BLaER1 (cell line): ENCODE data around the gene C11orf68.
A peak's percentile ranks its signal among the peaks of the same experiment; 100 is the strongest.

Experiments used
- H3K27ac ChIP-seq: shearing (Covaris generic); formaldehyde crosslinking; 2 replicates; pipeline ENCODE4 v1.8.1; 2022
- H3K27me3 ChIP-seq: shearing (Covaris generic); formaldehyde crosslinking; 2 replicates; pipeline ENCODE4 v1.8.1; 2022
- H3K36me3 ChIP-seq: shearing (Covaris generic); formaldehyde crosslinking; 2 replicates; pipeline ENCODE4 v1.8.1; 2022
- H3K4me1 ChIP-seq: shearing (Covaris generic); formaldehyde crosslinking; 2 replicates; pipeline ENCODE4 v1.8.1; 2022
- H3K4me2 ChIP-seq: shearing (Covaris generic); formaldehyde crosslinking; 2 replicates; pipeline ENCODE4 v1.8.1; 2022
- H3K4me3 ChIP-seq: shearing (Covaris generic); formaldehyde crosslinking; 2 replicates; pipeline ENCODE4 v1.8.1; 2022
- H3K9ac ChIP-seq: shearing (Covaris generic); formaldehyde crosslinking; 2 replicates; pipeline ENCODE4 v1.8.1; 2022
- H3K9me3 ChIP-seq: shearing (Covaris generic); formaldehyde crosslinking; 2 replicates; pipeline ENCODE4 v1.8.1; 2022
- H4K20me1 ChIP-seq: shearing (Covaris generic); formaldehyde crosslinking; 2 replicates; pipeline ENCODE4 v1.8.1; 2022
- Cebpa-rat ChIP-seq: shearing (Covaris generic); IDR thresholded peaks from 2 replicates; pipeline ENCODE4 v1.8.1; 2022

The C11orf68 gene

GRCh38 chr11:65879617-65880016 lies 39.2 kb downstream of the C11orf68 start, which contains the start of gene CTSW:
CTSW (plus strand) TSS chr11:65879837; CDS start chr11:65879855, 18 bp downstream.
- no peak within 1 kb of the TSS for H3K4me3 ChIP-seq
- TF ChIP-seq Cebpa-rat: no peak

GRCh38 chr11:65873318-65874156 lies 45.3 kb downstream of the C11orf68 start:
- Histone ChIP-seq H3K36me3 (peaks cover under 1% of the 10 kb centered on the region; the same call in 1 of the 2 replicates), H3K4me2 (peak overlapping the region; percentile 92), H3K9me3 (no peaks in the 10 kb centered on the region), H3K9ac (peak overlapping the region; percentile 56), H3K27ac (peak overlapping the region; percentile 42; the same call in 1 of the 2 replicates), H3K27me3 (peaks cover 31% of the 10 kb centered on the region), H3K4me3 (peak overlapping the region; percentile 64), H3K4me1 (peaks cover 48% of the 10 kb centered on the region), H4K20me1 (peaks cover 35% of the 10 kb centered on the region)
- no peak for TF ChIP-seq Cebpa-rat

More at GRCh38 chr11:65879617-65880016, 39.2 kb downstream of the C11orf68 start, which contains the start of gene CTSW:
- Histone ChIP-seq H3K27me3 (no peaks in the 10 kb centered on the region), H3K9ac (no peak within 1 kb of the TSS), H3K9me3 (no peaks in the 10 kb centered on the region), H4K20me1 (peaks cover 9% of the 10 kb centered on the region), H3K27ac (0 out of 2 replicates have a peak within 1 kb of the TSS, but pooled peaks have one; percentile 22), H3K4me2 (peak within 1 kb of the TSS; percentile 79), H3K4me1 (peaks cover 37% of the 10 kb centered on the region), H3K36me3 (peaks cover 31% of the 10 kb centered on the region)

- H3K4me2 ChIP-seq: peak within 1 kb of the TSS; percentile 92
- peaks cover 36% of the 10 kb centered on the region for H3K27me3 ChIP-seq
- peak within 1 kb of the TSS; percentile 42; the same call in 1 of the 2 replicates for H3K27ac ChIP-seq
- H4K20me1 ChIP-seq: peaks cover 43% of the 10 kb centered on the region
- H3K9ac ChIP-seq: peak within 1 kb of the TSS; percentile 56
- H3K4me3 ChIP-seq: peak within 1 kb of the TSS; percentile 64
- TF ChIP-seq Cebpa-rat: no peak
- peaks cover 8% of the 10 kb centered on the region; the same call in 1 of the 2 replicates for H3K36me3 ChIP-seq
- peaks cover 48% of the 10 kb centered on the region for H3K4me1 ChIP-seq
- no peaks in the 10 kb centered on the region for H3K9me3 ChIP-seq
Measured at GRCh38 chr11:65872586-65873317, 46.1 kb downstream of the C11orf68 start, which contains the start of gene EFEMP2. EFEMP2 (minus strand) TSS chr11:65872800; CDS start chr11:65872354, 446 bp downstream.

GRCh38 chr11:65871811-65872548 lies 46.9 kb downstream of the C11orf68 start:
- TF ChIP-seq Cebpa-rat: no peak
- H3K9me3 ChIP-seq: no peaks in the 10 kb centered on the region
- H3K9ac ChIP-seq: peak overlapping the region; percentile 13; the same call in 1 of the 2 replicates
- peaks cover 15% of the 10 kb centered on the region for H3K36me3 ChIP-seq
- peaks cover 47% of the 10 kb centered on the region for H4K20me1 ChIP-seq
- no peak overlapping the region for H3K4me3 ChIP-seq
- peaks cover 36% of the 10 kb centered on the region for H3K27me3 ChIP-seq
- H3K4me2 ChIP-seq: peak overlapping the region; percentile 90
- H3K4me1 ChIP-seq: peaks cover 48% of the 10 kb centered on the region
- H3K27ac ChIP-seq: no peak overlapping the region

- Histone ChIP-seq H3K9ac (peak overlapping the region; percentile 13), H4K20me1 (peaks cover 57% of the 10 kb centered on the region), H3K9me3 (no peaks in the 10 kb centered on the region), H3K4me3 (peak overlapping the region; percentile 20), H3K27me3 (peaks cover 36% of the 10 kb centered on the region), H3K36me3 (peaks cover 25% of the 10 kb centered on the region), H3K4me2 (peak overlapping the region; percentile 90), H3K4me1 (peaks cover 48% of the 10 kb centered on the region), H3K27ac (no peak overlapping the region)
- no peak for TF ChIP-seq Cebpa-rat
Measured at GRCh38 chr11:65870706-65871681, 47.9 kb downstream of the C11orf68 start.

- TF ChIP-seq Cebpa-rat: no peak
- Histone ChIP-seq H4K20me1 (peaks cover 64% of the 10 kb centered on the region), H3K9ac (peak overlapping the region; percentile 13; the same call in 1 of the 2 replicates), H3K4me3 (peak overlapping the region; percentile 20; the same call in 1 of the 2 replicates), H3K27me3 (peaks cover 36% of the 10 kb centered on the region), H3K4me1 (peaks cover 48% of the 10 kb centered on the region), H3K9me3 (no peaks in the 10 kb centered on the region), H3K36me3 (peaks cover 32% of the 10 kb centered on the region), H3K27ac (no peak overlapping the region), H3K4me2 (peak overlapping the region; percentile 90)
Measured at GRCh38 chr11:65870307-65870658, 48.6 kb downstream of the C11orf68 start.

GRCh38 chr11:65869643-65870306 lies 49.1 kb downstream of the C11orf68 start:
- Histone ChIP-seq H3K4me1 (peaks cover 48% of the 10 kb centered on the region), H3K9ac (no peak overlapping the region), H3K9me3 (no peaks in the 10 kb centered on the region), H3K27me3 (peaks cover 36% of the 10 kb centered on the region), H3K4me3 (no peak overlapping the region), H3K4me2 (peak overlapping the region; percentile 90), H3K36me3 (peaks cover 37% of the 10 kb centered on the region), H4K20me1 (peaks cover 69% of the 10 kb centered on the region), H3K27ac (no peak overlapping the region)
- TF ChIP-seq Cebpa-rat: no peak

GRCh38 chr11:65868907-65869306 lies 50.0 kb downstream of the C11orf68 start:
- H3K36me3 ChIP-seq: peaks cover 45% of the 10 kb centered on the region

More at GRCh38 chr11:65868907-65869306, 50.0 kb downstream of the C11orf68 start:
- Histone ChIP-seq H3K27ac (no peak overlapping the region), H3K27me3 (peaks cover 36% of the 10 kb centered on the region), H3K4me3 (no peak overlapping the region), H3K4me1 (peaks cover 43% of the 10 kb centered on the region), H3K9me3 (no peaks in the 10 kb centered on the region), H3K4me2 (no peak overlapping the region), H3K9ac (no peak overlapping the region), H4K20me1 (peaks cover 78% of the 10 kb centered on the region)
- no peak for TF ChIP-seq Cebpa-rat
